OCI-LY7 (cell line): Measurements from ENCODE around the gene SEMG2. TPM values are rescaled to one million over a fixed set of nuclear protein-coding genes. Genes with fewer than 3 reads are reported as not detected.

Experiments
- BruUV-seq: library from RNA; stranded (reverse); fragments of 400-500 nt; replicated peaks from 2 replicates; lab custom pipeline; 2021; lab: Mats Ljungman, UMichigan
- CTCF ChIA-PET: fragments of 300-600 bp; sonication (Branson Sonifier 250); formaldehyde crosslinking; loops from one replicate; lab custom pipeline; 2022; ENCODE audit warnings: antibody characterized with exemption; ENCODE audit not compliant: unreplicated experiment; lab: Charles Lee
- POLR2A ChIA-PET: fragments of 300-600 bp; sonication (Branson Sonifier 250); formaldehyde crosslinking; loops from one replicate; lab custom pipeline; 2022; ENCODE audit warnings: antibody characterized with exemption; lab: Charles Lee
- DNase-seq: peaks from one replicate; pipeline ENCODE4 v3.0.0-alpha.2; 2015; ENCODE audit warnings: low spot score
- H2AFZ ChIP-seq: fragments of 200-600 bp; sonication (generic), shearing (Covaris generic); 2 replicates; pipeline ENCODE4 v1.6.1; 2014; ENCODE audit warnings: mild to moderate bottlenecking, antibody characterized with exemption, low read length, moderate library complexity
- H3K27ac ChIP-seq: fragments of 200-600 bp; sonication (generic); 2 replicates; pipeline ENCODE4 v1.5.1; 2014; ENCODE audit warnings: mixed run types, low read depth, mild to moderate bottlenecking, moderate library complexity, low read length, inconsistent platforms; ENCODE audit not compliant: poor library complexity, severe bottlenecking
- H3K36me3 ChIP-seq: fragments of 200-600 bp; sonication (generic); 2 replicates; pipeline ENCODE4 v1.6.1; 2014; ENCODE audit warnings: mild to moderate bottlenecking, antibody characterized with exemption, low read length, moderate library complexity, mixed read lengths; ENCODE audit not compliant: insufficient read depth
- H3K4me1 ChIP-seq: fragments of 200-600 bp; sonication (generic); 2 replicates; pipeline ENCODE4 v1.5.1; 2014; ENCODE audit warnings: mild to moderate bottlenecking, low read length; ENCODE audit not compliant: insufficient read depth, poor library complexity, severe bottlenecking
- H3K4me2 ChIP-seq: fragments of 200-600 bp; sonication (generic); 2 replicates; pipeline ENCODE4 v1.6.1; 2014; ENCODE audit warnings: mild to moderate bottlenecking, low read length
- H3K4me3 ChIP-seq: fragments of 200-600 bp; sonication (generic); 2 replicates; pipeline ENCODE4 v1.5.1; 2014; ENCODE audit warnings: mild to moderate bottlenecking, low read depth, low read length; ENCODE audit not compliant: poor library complexity, severe bottlenecking
- H3K79me2 ChIP-seq: fragments of 200-600 bp; sonication (generic); 2 replicates; pipeline ENCODE4 v1.6.1; 2016; ENCODE audit warnings: low read depth, mild to moderate bottlenecking, low read length, moderate library complexity, mixed read lengths; ENCODE audit not compliant: insufficient read depth
- H3K9me2 ChIP-seq: fragments of 200-600 bp; sonication (generic); 2 replicates; pipeline ENCODE4 v1.6.1; 2016; ENCODE audit warnings: mild to moderate bottlenecking, low read length, mixed read lengths; ENCODE audit not compliant: insufficient read depth
- H3K9me3 ChIP-seq: fragments of 200-600 bp; sonication (generic); 2 replicates; pipeline ENCODE4 v1.6.1; 2014; ENCODE audit warnings: mild to moderate bottlenecking, mixed run types, low read length, mixed read lengths
- H4K20me1 ChIP-seq: fragments of 200-600 bp; sonication (generic); 2 replicates; pipeline ENCODE4 v1.6.1; 2014; ENCODE audit warnings: mild to moderate bottlenecking, antibody characterized with exemption, low read length, moderate library complexity, mixed read lengths; ENCODE audit not compliant: insufficient read depth
- CTCF ChIP-seq: fragments of 200-600 bp; sonication (generic); conservative IDR thresholded peaks from 2 replicates; pipeline ENCODE4 v1.5.1; 2014; ENCODE audit warnings: mild to moderate bottlenecking, antibody characterized with exemption, low read length, moderate library complexity, mixed read lengths
- EZH2phosphoT487 ChIP-seq: fragments of 200-600 bp; sonication (generic); IDR thresholded peaks from 2 replicates; pipeline ENCODE4 v1.6.1; 2018; ENCODE audit warnings: low read depth, borderline replicate concordance, mild to moderate bottlenecking, mixed run types, antibody characterized with exemption, low read length, moderate library complexity, mixed read lengths
- intact Hi-C: fragments of 100-400 bp; cut with micrococcal nuclease; formaldehyde crosslinking; loops from one replicate; pipeline ENCODE4 v1.10.0; 2022; ENCODE audit not compliant: unreplicated experiment
- total RNA-seq, 2 experiments: library from RNA; depleted of rRNA in 1 of 2; stranded (reverse); fragments of >200 nt in 1 of 2; shearing (Covaris generic) in 1 of 2; gene quantifications; 2 replicates each; pipeline ENCODE4 v1.2.3, GENCODE V29; 2014 to 2022

SEMG2 gene
- total RNA-seq, 2 experiments from 2014 or later = not detected

- BruUV-seq = no TSS peak
- Histone ChIP-seq H3K36me3 (no peaks in the 10 kb centered on the region), H3K9me2 (no peaks in the 10 kb centered on the region), H2AFZ (no peak within 1 kb of the TSS), H3K27ac (no peak within 1 kb of the TSS), H4K20me1 (no peaks in the 10 kb centered on the region), H3K9me3 (no peaks in the 10 kb centered on the region), H3K4me3 (no peak within 1 kb of the TSS), H3K4me1 (no peaks in the 10 kb centered on the region), H3K4me2 (no peak within 1 kb of the TSS), H3K79me2 (no peaks in the 10 kb centered on the region)
- no peak for DNase-seq
- POLR2A ChIA-PET = no interaction called here
- no peak for TF ChIP-seq EZH2phosphoT487
- no peak for TF ChIP-seq CTCF
- intact Hi-C loops = no loop called here
- CTCF ChIA-PET = no interaction called here
Observed at GRCh38 chr20:45174434-45175364, 46.5 kb upstream of the SEMG2 start, which contains the start of gene PI3. TSS of gene PI3 (plus strand) at chr20:45174902. CDS start at chr20:45174923, 21 bp downstream.

- H3K4me3 ChIP-seq = no peak overlapping the region
- H3K9me3 ChIP-seq = no peaks in the 10 kb centered on the region
- BruUV-seq = no TSS peak
- H4K20me1 ChIP-seq = no peaks in the 10 kb centered on the region
- CTCF ChIA-PET = no interaction called here
- no peak overlapping the region for H3K4me2 ChIP-seq
- H3K79me2 ChIP-seq = no peaks in the 10 kb centered on the region
- no peak for DNase-seq
- POLR2A ChIA-PET = no interaction called here
- no peaks in the 10 kb centered on the region for H3K36me3 ChIP-seq
- H2AFZ ChIP-seq = no peak overlapping the region
- no peaks in the 10 kb centered on the region for H3K9me2 ChIP-seq
- H3K4me1 ChIP-seq = no peaks in the 10 kb centered on the region
- H3K27ac ChIP-seq = no peak overlapping the region
- intact Hi-C loops = no loop called here
- no peak for TF ChIP-seq CTCF
- no peak for TF ChIP-seq EZH2phosphoT487
Observed at GRCh38 chr20:45176526-45177267, 44.5 kb upstream of the SEMG2 start.
